HG03159 (cell line): Measurements from ENCODE around the gene RAMP1.

Experiments used
- ATAC-seq: cut with Tn5 transposase; IDR thresholded peaks from one replicate; pipeline ENCODE4 v1.9.1; 2021; ENCODE audit warnings: mild to moderate bottlenecking, moderate library complexity; ENCODE audit not compliant: unreplicated experiment

Gene RAMP1

DNA sequence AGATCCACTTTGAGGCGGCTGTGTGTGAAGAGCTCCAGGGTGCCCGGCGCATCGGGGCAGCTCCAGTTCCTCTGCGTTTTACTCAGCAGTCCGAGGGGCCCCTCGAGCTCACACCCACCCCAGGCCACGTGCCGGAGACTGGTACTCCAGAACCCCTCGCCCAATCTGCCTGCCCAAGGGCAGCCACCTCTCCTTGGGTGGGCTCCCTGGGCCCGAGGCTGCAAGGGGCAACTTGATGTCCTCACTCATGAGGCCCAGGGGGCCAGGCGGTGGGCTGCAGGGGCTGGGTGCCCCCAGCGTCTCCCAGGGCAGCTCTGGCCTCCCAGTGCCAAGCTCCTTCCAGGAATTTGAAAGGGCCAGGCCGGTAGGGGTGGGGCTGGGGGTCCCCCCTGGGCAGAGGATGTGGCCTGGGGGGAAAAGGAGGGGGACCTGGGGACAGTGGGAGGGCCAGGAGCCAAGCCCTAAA, 16.7 kb downstream of the RAMP1 start:
- no peak for ATAC-seq

DNA sequence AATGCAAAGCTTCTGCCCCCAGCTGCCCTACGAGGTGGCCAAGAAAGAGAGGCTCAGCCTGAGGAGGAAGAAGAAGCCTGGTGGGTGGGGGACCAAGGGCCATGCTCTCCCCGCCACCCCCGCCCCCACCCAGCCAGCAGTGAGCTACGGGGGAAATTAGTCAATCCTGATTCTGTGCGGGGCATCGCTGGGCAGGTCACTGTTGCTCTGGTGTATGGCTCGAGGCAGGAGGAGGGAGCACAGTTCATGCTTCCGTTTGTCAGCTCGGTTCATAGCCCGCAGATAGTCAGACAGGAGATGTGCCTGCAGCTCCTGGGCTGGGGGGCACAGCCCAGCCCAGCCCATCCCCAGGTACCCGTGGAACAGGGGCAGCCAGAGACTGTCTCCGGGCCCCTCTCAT, 17.1 kb downstream of the RAMP1 start:
- ATAC-seq, result no peak

DNA sequence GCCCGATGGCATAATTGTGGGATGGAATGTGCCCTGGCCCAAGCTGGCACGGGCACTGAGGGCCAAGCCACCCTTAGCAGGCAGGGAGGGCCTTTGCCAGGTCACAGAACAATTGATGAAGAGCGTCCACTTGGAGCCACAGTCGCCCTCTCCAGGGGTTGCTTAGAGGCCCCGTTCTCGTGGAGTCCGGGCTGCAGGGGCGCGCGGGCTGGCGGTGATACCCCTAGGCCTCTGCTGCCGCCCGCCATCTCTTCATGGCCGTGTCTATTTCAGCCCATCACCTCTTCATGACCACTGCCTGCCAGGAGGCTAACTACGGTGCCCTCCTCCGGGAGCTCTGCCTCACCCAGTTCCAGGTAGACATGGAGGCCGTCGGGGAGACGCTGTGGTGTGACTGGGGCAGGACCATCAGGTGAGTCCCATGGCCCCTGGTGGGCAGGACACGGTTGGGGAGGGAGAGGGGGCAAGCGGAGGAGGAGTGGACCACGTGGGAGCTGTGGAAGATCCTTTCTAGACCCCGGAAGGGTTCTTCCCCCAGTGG, 17.6 kb downstream of the RAMP1 start:
- ATAC-seq, result no peak

DNA sequence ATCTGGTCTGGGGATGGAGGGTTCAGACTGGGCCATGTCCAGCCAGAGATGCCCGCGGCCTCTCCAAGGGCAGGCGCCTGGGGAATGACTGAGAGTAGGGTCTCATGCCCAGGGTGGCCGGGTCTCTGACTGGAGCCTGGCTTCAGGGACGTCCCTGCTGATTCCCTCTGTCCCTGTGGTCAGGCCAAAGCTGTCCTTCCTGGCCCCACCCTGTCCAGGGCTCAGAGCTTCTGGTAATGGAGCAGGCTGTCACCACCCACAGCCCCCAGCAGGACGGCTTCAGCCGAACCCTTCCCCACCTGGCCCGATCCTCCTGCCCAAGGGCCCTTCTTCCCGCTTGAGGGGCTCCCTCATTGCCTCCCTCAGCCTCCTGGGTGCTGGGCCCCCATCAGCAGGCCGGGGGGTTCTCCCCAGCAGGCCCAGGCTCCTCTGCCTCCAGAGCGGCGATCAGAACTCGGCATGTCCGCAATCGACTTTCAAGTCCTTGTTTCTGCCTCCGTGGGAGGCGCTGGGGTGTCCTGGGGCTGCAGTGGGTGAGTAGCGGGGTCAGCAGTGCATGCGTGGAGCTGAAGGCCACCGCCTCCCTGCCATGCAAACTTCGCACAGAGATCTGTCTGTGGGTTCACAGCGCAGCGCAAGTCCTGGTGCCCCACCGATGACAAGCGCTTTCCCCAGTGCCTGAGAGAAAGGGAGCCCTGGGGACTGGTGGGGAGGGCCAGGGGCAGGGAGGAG, 18.3 kb downstream of the RAMP1 start:
- ATAC-seq, result no peak

DNA sequence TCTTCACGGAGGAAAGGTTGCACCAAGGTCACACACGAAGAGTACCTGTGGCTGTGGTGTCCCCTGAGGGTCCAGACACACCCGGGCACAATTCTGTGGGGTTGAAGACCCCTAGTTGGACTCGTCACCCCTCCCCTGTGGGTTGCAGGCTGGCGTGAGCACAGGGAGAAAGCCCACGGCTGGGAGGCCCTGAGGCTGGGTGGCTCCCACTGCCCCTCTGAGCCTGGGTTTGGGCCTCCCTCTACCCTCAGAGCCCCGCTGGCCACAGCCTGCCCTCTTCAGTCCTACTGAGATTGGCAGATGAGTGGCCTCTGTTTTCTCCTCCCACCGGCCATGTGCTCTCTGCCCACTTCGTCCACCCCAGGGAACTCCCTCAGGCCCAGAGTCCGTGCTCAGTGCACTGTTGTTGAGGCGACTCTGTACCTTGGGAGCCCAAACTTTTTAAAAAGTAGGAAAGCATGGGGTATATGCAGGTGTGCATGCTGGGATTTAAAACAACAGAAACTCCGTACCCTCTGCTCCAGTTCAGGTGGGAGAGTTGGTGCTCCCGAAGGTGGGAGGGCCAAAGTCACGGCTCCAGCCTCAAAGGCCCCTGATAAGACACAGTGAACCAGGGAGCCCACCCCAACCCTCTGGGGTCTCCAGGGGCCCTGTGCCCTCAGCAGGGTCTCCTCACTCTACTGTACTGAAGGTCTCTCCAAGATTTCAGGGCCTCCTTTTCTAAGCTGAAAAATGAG, 19.1 kb downstream of the RAMP1 start:
- no peak for ATAC-seq

DNA sequence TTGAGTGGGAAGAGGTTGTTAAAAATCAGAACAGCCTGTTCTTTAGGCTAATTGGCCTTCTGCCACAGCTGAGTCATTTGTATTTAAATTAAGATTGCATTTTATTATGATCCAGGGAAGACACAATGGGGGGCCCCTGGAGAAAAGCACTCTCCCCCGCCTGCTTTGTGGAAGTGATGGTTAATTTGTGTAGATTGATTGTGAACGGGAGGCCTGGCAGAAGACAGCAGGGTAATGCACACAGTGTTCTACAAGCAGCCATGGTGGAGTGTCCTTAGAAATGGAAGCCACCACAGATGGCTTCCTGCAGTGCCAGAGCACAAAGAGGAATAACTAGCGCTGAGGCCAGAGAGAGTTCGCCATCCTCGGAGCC, 19.6 kb downstream of the RAMP1 start:
- ATAC-seq, result no peak

DNA sequence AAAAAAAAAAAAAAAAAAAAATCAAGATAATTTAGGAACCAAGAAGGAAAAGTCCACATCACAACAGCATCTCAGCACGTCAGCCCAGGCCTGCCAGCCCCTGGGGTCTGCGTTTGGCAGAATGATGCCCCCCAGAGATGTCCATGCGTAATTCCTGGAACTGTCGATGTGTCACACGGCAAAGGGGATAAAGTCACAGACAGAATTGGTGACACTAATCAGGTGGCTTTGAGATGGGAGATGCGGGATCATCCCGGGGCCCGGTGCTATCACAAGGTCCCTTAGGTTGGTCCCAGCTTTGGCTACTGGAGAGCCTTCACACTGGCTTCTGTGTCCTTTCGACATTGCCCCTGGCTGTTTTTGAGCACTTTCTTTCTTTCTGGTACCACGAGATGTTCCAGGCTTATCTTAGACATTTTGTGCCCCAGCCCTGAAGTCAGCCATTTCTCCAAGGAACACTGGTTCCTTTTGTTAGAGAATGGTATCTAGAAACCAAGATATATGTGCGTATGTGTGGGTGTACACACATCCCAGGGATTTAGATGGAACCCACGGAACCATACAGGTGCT, 20.7 kb downstream of the RAMP1 start:
- ATAC-seq, result no peak

DNA sequence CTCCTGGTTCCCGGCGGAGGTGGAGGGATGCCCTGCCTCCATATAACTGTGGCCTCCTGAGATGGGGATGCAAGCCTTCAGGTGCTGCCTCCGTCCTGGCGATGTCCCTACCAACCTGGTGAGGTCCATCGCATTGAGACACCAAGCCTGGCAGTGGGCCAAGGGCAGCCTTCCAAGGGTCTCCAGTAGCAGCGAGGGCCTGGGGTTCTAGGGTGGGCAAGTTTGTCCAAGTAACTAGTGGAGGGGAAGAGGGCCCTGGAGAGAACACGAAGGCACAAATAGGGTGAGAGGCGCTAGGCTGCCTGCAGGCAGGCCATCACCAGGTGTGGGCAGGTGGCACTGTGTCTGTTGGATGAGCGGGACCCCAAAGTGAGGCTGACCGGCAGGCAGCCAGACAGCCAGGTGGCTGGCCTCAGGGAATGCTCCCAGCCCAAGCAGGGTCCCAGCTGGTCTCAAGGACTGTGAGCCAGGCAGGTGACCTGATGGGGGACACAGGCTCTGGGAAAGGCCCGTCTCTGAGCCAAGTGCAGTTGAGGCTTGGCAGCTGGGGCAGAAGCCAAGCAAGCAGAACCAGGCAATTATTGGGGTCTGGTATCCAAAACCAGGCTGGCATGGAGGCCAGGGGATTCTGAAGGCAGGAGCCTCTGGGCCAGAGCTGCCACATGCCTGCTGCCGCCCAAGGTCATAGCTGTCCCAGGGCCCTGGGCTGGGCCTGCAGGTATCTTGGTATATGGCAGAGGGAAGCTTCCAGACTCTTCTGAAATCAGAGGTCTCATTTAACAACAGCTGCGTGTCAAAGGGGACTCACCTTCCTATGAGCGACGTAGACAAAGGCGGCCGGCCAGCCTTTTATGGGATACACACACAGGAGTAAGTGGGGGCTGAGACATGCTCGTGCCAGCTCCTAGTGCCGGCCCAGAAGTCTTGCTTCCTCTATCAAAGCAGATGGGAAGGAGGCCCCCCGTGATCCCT, 23.4 kb downstream of the RAMP1 start:
- ATAC-seq, result no peak

DNA sequence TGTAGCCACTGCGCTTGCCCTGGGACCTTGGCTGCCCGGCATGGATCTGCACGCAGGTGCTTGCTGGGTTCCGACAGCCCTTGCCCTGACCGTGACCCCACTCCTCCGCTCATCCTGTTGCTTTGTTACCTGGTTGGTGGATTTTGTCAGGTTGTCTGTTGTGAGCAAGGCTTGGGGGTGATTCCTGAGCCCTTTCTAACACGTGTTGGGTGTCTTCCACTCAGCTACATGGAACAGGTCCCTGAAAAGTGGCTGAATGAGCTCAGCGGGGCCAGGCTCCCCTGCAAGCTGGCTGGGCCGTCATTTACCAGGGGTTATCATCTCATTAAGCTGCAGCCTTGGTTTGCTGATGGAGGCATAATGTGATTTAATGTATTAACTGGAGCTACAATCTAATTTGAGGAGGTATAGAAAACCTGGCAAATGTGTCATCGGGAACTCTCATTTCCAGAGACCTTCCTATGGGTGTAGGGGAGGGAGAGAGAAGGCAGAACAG, 24.6 kb downstream of the RAMP1 start:
- ATAC-seq, result no peak

DNA sequence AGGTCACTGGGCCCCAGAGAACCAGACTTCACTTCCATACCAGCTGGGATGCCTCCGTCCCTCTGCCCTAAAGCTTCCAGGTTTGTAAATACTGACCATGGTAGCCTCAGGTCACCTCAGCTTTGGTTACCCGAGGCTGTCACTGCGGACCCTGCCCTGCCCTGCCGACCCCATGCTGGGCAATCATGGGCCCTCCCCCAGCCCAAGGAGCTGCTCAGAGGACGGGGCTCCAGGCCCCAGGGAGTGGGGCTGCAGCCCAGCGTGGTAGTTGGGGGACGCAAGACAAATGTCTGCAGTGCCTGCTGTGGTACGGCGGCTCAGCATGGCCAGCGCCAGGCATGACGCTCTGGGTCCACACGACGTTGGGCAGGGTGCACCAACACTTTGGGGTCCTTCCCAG, 25.3 kb downstream of the RAMP1 start:
- no peak for ATAC-seq

DNA sequence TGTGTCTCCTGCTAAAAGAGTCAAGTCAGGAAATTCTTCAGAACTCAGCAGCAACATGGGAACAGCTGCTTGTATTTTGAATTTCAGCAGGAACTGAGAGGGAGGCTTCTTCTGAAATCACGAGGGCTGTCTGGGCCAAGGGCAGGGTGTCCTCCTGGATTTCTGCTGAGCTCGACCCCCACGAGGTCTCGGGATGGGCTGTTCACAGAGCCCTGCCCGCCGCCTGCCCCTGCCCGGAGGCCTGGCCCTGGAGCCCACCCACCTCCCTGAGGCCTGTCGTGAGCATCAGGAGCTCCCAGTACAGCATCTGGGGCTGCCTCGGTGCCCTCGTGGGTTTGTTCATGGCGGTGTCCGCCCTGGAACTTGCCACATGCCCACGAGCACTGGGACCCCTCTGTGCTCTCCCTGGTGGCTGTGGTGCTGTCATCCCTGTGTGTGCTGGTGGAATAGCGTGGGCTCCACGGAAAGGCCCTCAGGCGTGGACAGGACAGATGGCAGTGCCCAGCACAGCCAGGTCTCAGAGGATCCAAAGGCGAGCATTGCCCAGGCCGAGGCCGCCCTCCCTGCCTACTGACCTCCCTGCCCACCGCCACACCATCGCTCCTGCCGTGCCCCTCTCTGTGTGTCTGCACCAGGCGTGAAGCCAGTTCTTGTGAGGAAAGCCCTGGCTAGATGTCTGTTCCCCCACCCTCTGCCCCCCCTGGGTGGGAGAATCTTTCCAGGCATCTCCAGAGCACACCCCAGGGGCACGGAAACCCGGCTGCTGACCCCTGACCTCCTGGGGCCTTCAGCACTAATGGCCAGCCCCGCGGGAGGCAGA, 25.9 kb downstream of the RAMP1 start:
- ATAC-seq, result no peak

DNA sequence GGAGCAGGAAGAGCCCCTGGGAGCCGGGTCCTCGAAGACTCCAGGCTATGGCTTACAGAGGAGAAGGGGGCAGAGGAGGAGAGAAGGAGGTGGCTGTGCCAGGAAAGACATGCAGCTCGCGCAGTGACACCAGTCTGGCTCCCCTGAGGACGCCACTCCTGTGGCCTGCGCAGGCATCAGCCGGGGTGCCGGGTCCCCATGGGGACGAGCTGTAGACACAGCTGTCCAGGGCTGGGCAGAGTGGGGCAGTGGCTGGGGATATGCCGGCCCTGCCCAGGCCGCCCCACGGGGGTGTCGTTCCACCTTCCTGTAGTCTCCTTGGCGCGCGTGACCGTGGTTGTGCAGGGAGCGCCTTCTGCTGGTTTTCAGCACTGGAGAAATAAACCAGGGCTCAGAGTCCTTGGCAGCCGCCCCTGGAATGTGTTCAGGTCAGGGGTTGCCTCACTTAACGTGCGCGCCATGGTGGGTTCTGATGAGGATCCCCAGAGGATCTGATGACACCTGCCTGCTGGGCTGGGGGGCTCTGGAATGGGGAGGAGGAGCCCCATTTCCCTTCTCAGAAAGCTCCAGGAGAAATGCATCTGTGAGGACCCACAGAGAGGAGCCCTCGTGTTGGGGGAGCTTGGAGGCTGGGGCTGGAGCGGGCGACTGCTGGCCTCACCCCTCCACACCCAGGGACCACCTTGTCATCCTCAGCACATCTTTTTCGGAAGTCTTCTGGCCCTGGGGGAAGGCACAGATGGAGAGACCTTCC, 26.7 kb downstream of the RAMP1 start:
- ATAC-seq, result no peak

DNA sequence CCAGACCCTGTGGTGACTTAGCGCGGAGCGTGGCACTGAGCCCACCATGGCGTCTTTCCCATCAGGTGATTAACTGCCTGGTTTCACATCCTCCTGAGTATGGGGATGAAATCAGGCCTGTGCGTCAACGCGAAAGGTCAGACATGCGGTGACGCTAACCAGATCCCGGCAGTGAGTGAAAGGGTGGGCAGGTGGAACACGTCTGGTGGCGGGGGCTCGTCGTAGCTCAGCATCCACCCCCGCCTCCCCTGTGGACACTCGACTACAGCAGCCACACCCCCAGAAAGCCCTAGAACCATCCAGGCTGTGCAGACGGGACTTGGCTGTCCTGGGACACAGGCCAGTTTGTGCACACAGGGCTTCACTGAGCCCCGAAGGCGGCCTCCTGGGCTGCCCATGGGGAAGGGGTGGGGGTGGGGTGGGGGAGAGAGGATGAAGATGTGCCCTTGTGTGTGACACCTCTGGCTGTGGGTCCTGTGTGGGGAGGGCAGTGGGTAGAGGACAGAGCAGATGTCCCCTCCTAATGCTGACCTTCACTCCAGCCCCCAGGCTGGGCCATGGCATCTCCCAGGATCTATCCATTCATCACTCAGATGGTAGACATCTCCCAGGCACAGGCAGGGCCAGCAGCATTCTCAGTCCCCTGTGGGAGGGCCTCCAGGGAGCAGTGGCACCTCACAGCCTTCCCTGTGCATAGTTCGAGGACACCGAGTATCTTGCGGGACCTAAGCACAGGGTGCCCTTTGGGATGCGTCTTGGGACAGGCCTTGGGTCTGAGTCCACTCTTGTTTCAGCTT, 27.5 kb downstream of the RAMP1 start:
- no peak for ATAC-seq

DNA sequence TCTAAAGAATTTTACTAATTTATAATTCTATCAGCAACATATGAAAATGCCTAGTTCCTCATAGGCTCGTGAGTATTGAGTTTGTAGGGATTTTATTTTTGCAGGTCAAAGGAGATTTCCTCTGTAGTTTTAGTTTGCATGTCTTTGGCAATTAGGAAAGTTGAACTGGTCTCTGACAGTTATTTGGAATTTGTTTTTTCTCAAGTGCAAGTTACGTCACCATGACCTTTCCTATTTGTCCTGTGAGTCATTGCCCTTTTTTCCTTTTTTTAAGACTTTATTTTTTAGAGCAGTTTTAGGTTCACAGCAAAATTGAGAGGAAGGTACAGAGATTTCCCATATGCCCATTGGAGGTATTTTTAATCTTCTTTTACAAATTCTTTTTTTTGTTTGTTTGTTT, 29.0 kb downstream of the RAMP1 start:
- no peak for ATAC-seq

DNA sequence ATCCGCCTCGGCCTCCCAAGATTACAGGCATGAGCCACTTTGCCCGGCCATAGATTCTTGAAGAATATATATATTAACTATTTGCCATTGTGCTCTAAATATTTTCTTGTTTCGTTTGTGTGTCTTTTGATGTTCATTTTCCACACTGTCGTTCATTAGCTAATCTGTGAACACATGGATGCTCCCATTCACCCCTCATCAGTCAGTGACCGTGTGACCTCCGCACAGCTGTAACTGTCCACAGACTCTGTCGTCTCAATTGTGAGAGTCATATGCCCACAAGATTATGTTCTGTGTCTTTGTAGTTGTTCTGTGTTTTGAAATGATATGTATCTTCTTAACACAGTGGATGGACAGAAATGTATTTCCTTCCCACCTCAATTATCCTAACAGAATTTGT, 29.6 kb downstream of the RAMP1 start:
- no peak for ATAC-seq

DNA sequence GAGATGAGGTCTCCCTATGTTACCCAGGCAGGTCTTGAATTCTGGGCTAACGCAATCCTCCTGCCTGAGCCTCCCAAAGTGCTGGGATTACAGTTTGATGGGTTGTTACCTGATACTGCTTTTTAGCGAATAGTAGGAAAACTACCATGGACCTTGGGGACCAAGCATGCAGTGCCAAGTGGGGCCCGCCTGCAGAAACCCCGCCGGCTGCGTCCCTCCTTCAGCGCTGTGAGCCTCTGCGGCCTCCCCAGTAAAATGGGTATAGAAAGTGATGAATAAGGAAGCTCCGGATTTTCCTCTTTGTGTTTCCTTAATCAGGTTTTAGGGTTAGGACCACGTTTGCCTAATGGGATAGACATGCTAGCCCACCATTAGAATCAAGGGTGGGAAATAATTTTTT, 30.4 kb downstream of the RAMP1 start:
- ATAC-seq, result no peak

DNA sequence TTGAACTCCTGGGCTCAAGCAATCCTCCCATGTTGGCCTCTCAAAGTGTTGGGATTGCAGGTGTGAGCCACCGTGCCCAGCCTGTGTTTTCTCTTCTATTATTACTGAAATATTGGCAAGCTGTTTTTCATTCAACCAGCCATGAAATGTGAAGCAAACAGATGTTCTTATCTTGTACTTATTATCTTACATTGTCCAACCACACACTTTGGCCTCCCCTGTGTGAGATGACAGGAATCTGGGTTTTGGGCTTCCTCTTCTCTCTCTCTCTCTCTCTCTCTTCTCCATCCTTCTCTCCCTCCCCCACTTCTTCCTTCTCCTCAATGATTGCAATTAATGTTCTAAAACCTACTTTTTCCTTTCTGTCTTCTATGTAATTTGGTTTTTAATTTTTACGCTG, 33.1 kb downstream of the RAMP1 start:
- no peak for ATAC-seq

DNA sequence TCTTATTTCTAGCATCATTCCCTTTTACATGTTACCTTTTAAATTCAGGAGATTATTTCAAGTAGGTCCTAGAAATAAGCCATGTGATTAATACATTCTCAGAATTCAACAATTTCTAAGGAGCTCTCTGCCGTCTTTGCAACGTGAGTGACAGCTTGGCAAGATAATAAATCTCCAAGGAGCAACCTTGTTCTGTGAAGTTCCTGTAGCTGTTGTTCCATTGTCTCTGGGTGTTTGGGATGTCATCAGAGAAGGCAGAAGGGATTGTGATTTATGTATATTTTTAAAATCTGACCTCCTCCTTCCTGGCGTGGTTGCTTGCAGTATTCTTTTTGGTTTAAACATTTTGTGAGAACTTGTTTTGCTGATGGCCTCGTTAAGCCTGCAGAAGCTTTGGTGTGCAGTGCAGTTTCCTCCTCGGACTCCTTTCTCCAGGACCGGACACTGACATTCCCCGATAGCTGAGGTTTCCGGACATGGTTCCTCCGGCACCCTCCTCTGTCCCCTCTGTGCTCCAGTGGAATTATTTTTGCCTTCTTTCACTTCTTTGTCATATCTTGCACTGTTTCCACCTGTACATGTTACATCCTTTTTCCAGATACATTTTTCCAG, 33.7 kb downstream of the RAMP1 start:
- no peak for ATAC-seq
